Measurements from ENCODE around the gene DENND1A. TPM values are rescaled to one million over a fixed set of nuclear protein-coding genes. Genes with fewer than 3 reads are reported as not detected.
"Not testable (repeated sequence)": the region's sequence is repeated elsewhere in the genome, so short reads cannot be mapped to it uniquely, and the experiment has no call there.

The DENND1A gene
- total RNA-seq, 1 experiment from 2014 or later: 23.5 TPM

- ATAC-seq (no peak), DNase-seq (ENCODE audit: low spot score) (no peak)
- ChIA-PET CTCF (interaction anchor here (1.5 kb wide), 1 partner anchor 12 kb away, joined by 5 read pairs; no protein-coding TSS in a partner anchor), POLR2A (no interaction called here)
- TF ChIP-seq GTF2I (CRISPR knock-in tag; conservative IDR thresholded peaks at IDR 0.05) (no peak), GABPB1 (CRISPR knock-in tag; IDR thresholded peaks at IDR 0.05) (no peak), EMX1 (CRISPR knock-in tag; IDR thresholded peaks at IDR 0.05) (no peak), NR3C1 (CRISPR knock-in tag; conservative IDR thresholded peaks at IDR 0.05; ENCODE audit: low read depth) (no peak), ZNF138 (CRISPR knock-in tag; conservative IDR thresholded peaks at IDR 0.05) (no peak), ZNF263 (CRISPR knock-in tag; IDR thresholded peaks at IDR 0.05; ENCODE audit: low read depth) (no peak), PRRX2 (CRISPR knock-in tag; IDR thresholded peaks at IDR 0.05) (no peak), ZBTB21 (CRISPR knock-in tag; IDR thresholded peaks at IDR 0.05; ENCODE audit: borderline replicate concordance) (no peak), ZNF281 (CRISPR knock-in tag; IDR thresholded peaks at IDR 0.05) (no peak), CBFB (CRISPR knock-in tag; IDR thresholded peaks at IDR 0.05; ENCODE audit: low read depth) (no peak), IRF2 (CRISPR knock-in tag; IDR thresholded peaks at IDR 0.05; ENCODE audit: borderline replicate concordance, low read depth) (no peak), ZNF317 (CRISPR knock-in tag; IDR thresholded peaks at IDR 0.05; ENCODE audit: borderline replicate concordance, low read depth) (no peak), JUN (CRISPR knock-in tag; IDR thresholded peaks at IDR 0.05) (no peak), ETV6 (CRISPR knock-in tag; IDR thresholded peaks at IDR 0.05) (no peak), ZNF416 (CRISPR knock-in tag; IDR thresholded peaks at IDR 0.05) (no peak), NFE2L1 (CRISPR knock-in tag; IDR thresholded peaks at IDR 0.05) (no peak), GRHL2 (CRISPR knock-in tag; IDR thresholded peaks at IDR 0.05; ENCODE audit: insufficient replicate concordance, severe bottlenecking) (no peak)
- TF ChIP-seq, protein P1, sequence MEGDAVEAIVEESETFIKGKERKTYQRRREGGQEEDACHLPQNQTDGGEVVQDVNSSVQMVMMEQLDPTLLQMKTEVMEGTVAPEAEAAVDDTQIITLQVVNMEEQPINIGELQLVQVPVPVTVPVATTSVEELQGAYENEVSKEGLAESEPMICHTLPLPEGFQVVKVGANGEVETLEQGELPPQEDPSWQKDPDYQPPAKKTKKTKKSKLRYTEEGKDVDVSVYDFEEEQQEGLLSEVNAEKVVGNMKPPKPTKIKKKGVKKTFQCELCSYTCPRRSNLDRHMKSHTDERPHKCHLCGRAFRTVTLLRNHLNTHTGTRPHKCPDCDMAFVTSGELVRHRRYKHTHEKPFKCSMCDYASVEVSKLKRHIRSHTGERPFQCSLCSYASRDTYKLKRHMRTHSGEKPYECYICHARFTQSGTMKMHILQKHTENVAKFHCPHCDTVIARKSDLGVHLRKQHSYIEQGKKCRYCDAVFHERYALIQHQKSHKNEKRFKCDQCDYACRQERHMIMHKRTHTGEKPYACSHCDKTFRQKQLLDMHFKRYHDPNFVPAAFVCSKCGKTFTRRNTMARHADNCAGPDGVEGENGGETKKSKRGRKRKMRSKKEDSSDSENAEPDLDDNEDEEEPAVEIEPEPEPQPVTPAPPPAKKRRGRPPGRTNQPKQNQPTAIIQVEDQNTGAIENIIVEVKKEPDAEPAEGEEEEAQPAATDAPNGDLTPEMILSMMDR (IDR thresholded peaks at IDR 0.05): no peak
- TF ChIP-seq, protein P2, sequence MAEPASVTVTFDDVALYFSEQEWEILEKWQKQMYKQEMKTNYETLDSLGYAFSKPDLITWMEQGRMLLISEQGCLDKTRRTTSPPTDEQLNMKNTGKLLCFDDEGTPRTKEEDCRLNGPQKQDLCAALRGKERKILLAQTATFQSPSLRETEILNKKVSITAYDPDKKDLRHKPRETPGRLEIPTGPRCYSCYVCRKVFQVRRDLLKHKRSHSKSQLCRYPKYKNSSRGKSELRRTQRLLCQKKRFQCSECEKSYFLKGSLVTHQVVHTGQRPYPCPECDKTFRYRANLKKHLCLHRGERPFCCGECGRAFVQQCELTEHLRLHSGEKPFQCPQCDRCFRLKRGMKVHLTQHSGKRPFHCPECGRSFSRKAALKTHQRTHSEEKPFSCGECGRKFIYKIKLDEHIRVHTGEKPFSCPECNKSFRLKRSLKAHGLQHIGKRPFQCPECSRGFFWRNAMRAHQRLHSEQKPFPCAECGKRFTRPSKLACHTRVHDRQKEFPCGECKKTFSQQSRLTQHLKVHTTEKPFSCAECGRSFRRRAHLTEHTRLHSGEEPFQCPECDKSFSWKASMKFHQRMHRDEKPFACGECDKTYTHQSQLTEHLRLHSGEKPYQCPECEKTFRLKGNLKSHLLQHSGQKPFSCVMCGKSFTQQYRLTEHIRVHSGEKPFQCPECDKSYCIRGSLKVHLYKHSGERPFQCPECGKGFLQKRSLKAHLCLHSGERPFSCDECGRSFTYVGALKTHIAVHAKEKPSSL (CRISPR knock-in tag; conservative IDR thresholded peaks at IDR 0.05): no peak
- TF ChIP-seq, protein P3, sequence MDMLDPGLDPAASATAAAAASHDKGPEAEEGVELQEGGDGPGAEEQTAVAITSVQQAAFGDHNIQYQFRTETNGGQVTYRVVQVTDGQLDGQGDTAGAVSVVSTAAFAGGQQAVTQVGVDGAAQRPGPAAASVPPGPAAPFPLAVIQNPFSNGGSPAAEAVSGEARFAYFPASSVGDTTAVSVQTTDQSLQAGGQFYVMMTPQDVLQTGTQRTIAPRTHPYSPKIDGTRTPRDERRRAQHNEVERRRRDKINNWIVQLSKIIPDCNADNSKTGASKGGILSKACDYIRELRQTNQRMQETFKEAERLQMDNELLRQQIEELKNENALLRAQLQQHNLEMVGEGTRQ (CRISPR knock-in tag; IDR thresholded peaks at IDR 0.05): no peak
- H3K36me3 Mint-ChIP-seq: no peaks in the 10 kb centered on the region; the same call in 1 of the 2 replicates
- no peaks in the 10 kb centered on the region for H3K27me3 Mint-ChIP-seq (ENCODE audit: low read depth)
- no peaks in the 10 kb centered on the region for H3K4me1 Mint-ChIP-seq
- H3K4me3 Mint-ChIP-seq: no peak overlapping the region
- no peak overlapping the region for H3K27ac Mint-ChIP-seq
- H3K9me3 Mint-ChIP-seq: no peaks in the 10 kb centered on the region
These were observed 194.6 kb downstream of the DENND1A start for GRCh38 chr9:123735376-123735775.

GRCh38 chr9:123728571-123728970, 201.4 kb downstream of the DENND1A start:
- H3K9me3 Mint-ChIP-seq; POLR2A ChIA-PET; H3K27ac Mint-ChIP-seq; H3K27me3 Mint-ChIP-seq (ENCODE audit: low read depth); ATAC-seq; DNase-seq (ENCODE audit: low spot score); H3K4me3 Mint-ChIP-seq: not testable (repeated sequence)
- CTCF ChIA-PET: interaction anchor here (0.7 kb wide), 1 partner anchor 158 kb away, joined by 6 read pairs; no protein-coding TSS in a partner anchor
- peaks cover 13% of the 10 kb centered on the region for H3K36me3 Mint-ChIP-seq
- peaks cover 14% of the 10 kb centered on the region for H3K4me1 Mint-ChIP-seq
